Amygdala (tissue), 56 donors: Measurements from ENCODE around the gene CEP164.
A peak's percentile ranks its signal among the peaks of the same experiment; 100 is the strongest.
"Not testable (repeated sequence)": the region's sequence is repeated elsewhere in the genome, so short reads cannot be mapped to it uniquely, and the experiment has no call there.

Source experiments
- DNase-seq, 56 donors: peaks; one replicate each; lab custom pipeline; 2025; lab: John Stamatoyannopoulos, UW

The CEP164 gene

DNA sequence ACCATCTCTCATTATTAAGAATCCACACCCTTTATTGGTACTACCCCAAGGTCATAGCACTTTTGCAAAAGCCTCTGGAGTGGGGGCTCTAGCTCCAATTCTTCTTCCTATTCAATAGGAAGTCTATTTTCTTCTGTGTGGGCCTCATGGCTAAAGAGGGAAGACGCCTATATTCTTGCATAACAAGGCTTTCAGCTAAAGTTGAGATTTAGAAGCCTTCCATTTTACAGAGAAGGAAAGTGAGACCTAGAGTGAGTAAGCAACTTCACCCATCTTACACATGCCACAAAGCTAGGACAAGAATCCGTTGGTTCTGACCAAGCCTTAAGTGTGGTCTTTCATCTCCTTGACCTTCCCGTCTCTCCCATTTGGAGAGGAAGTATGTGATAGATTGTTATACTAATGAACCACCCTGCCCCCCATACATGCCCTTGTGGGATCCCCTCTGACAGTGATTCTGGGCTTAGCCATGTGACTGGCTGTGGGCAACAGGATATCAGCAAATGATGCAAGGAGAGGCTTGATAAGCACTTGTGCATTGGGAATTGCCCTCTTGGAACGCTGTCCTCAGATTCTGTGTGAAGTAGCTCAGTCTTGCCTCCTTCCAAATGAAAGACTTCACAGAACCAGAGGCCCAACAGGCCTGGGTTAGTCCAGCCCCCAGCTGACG is 23.9 kb upstream of the CEP164 start:
- DNase-seq, result no peak

DNA sequence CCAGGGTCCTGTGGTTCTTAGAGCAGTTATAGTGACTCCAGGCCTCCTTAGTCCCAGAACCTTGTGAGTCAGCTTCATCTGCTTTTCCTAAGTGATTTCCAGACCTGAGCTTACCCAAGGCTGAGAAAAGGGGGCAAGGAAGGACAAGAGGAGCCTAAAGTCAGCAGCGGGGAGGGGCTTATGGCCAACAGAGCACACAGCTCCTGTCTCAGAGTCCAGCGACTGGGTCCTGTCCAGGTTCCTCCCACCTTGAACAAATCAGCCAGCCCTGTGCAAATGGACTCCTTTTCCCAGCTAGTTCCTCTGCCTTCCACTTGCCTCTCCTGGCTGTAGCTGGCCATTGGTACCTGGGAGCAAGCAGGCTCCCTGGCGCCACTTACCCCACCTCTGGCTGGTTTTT is 22.5 kb upstream of the CEP164 start:
- DNase-seq, result no peak

- DNase-seq, result no peak
These were observed 18.3 kb upstream of the CEP164 start for GRCh38 chr11:117309310-117309709.

DNA sequence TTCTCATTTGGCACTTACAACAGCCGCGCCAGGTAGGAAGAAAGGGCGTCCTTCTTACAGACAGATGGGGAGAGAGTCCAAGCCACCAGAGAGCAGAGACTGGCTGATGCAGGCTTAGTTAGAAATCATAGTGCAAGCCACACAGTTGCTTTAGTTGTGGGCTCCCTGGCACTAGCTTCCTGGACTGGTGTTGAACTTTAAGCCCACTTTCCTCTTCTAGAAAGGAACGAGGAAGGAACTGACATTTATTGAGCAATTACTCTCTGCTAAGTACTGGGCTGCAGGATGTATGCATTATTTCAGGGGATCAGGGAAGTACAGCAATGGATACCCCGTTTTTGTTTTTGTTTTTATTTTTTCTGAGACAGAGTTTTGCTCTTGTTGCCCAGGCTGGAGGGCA is 14.6 kb upstream of the CEP164 start:
- DNase-seq, result no peak

DNA sequence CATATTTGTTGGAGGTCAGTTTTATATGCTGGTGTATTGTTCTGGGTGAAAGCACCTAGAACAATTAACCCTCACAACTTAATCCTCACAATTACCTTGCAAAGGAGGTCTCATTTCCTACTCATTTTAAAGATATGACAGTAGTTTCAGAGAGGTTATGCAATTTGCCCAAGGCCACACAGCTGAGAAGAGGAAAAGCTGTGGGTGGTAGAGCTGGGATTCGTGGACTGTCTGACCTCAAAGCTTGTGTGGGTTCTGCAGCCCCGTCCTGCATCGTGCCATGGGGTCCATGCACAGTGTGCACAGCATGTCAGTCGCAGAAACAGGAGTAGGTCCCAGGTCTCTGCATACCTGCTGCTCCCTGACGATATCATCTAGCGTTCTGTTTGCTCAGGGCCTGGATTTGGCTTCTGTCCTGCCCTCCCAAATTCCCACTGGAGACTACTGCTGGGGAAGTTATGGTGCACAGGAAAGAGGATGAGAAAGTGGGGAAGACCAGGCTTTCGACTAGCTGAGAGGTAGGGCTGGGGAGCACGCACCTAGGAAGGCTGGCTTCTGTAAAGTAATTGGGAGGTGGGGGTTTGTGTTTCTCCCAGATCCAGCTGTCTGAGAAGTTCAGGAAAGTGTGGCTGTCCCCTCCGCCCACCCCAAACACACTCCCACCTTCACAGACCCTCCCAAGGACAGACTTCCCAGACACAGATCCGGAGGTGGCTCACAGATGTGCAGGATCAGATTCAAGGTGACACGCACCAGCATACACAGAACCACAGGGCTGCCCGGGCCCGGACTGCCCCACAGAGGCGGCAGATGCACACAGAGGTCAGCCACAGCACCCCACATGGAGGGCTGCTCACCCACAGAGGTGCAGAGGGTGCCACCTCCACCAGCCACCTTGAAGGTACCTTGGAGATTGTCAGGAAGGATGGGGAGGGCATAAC is 13.6 kb upstream of the CEP164 start:
- DNase-seq, result no peak

GRCh38 chr11:117314840-117315239 is 12.8 kb upstream of the CEP164 start:
- DNase-seq, result no peak

GRCh38 chr11:117315285-117316196 is 12.1 kb upstream of the CEP164 start:
- DNase-seq, result peak in 1 of 56 donors; percentile 41

DNA sequence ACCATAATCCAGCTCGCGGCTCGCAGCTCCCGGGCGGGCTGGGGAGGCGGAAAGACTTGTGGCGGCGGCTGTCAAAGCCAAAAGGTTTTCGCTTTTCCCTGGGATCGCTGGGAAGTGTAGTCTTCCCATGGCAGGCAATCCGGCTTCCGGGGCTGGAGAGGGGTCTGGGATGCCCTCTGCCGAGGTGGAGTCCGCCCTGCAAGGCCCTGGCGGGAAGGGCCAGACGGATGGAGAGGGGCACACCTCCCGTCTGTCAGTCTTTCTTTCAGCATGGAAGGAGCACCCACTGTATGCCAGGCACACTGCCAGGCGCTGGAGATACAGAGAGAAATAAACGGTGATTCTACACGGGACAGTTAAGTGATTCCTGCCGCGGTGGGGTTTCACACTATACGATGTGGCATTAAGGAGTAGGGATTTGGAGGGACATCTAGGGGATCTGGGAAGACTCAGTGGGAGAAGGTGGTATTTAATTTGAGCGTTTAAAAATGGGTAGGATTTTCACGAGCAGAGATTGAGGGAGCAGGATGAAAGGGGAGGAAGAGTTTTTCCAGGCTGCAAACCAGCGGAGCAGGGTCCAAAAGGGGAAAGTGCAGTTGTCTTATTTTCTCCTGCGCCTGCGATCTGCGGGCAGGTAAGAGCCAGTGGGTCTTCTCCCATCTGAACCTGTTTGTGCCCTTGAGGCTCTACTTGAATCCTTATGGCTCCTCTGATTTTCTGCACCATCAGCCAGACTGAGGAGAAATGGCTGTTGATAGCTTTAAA is 11.3 kb upstream of the CEP164 start, which contains the start of gene BACE1:
TSS of gene BACE1 (minus strand) at position 60 of the 765 bp plus-strand sequence. CDS start 461 bp downstream, outside the sequence.
- DNase-seq, result peak; percentile 16 to 93 (median 82)

DNA sequence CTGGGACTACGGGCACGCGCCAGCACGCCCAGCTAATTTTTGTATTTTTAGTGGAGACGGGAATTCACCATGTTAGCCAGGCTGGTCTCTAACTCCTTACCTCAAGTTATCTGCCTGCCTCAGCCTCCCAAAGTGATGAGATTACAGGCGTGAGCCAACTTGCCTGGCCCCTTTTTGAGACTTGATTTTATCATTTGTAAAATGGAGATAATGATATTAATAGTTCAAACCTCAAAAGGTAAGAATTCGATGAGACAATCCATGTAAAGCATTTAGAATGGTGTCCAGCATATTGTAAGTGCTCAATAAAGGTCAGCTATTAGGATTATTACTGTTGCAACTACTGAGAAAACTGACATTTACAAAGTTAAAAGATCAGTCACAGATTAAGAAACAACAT is 8.9 kb upstream of the CEP164 start:
- no peak for DNase-seq

GRCh38 chr11:117319214-117319840 is 8.3 kb upstream of the CEP164 start:
- DNase-seq, result no peak

DNA sequence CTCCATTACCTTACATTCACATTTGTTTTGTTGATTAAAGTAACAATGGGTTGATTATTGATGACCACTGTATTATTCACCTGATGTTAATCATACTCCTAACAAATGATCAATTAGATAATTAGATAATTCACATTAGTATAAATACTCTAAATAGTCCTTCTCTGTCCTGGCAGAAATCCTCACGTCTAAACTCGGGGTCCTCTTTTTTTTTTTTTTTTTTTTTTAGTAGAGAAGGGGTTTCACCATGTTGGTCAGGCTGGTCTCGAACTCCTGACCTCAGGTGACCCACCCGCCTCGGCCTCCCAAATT is 443 bp upstream of the CEP164 start:
- not testable (repeated sequence) for DNase-seq

DNA sequence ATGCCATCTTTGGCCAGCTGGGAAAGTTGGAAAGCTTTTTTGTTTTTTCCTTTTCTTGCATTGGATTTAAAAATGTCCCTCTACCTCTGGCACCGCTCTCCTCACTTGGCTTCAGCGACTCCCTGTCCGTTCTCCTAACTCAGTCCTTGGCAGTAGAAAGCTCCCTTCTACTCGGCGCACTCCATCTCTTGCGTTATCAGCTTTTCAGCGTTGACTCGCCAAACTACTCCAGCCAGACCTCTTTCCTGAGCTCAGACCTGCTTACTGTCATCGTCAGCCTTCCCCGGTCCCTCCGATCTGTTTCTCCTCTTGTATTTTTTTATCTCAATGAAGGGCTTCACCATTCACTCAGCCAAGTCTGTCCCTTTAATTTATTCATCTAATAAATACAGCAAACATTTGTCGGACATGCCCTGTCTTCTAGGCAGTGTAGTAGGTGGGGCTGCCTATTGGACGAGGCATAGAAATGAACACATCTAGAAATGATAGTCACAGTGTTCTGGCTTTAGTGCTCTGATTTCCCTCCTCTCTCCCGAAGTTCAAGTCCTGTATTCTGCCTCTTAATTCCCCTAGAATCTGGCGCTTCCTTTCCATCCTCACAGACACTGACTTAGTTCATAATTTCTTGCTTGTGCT is 839 bp downstream of the CEP164 start:
- peak in 8 of 56 donors; percentile 5 to 70 (median 56) for DNase-seq

GRCh38 chr11:117332843-117333242 is 5.2 kb downstream of the CEP164 start:
- DNase-seq, result no peak

GRCh38 chr11:117333917-117334316 is 6.3 kb downstream of the CEP164 start:
- DNase-seq, result peak in 2 of 56 donors; percentile 7 to 11

- no peak for DNase-seq
These were observed 7.2 kb downstream of the CEP164 start for GRCh38 chr11:117334896-117335295.

GRCh38 chr11:117335399-117335798 is 7.7 kb downstream of the CEP164 start:
- DNase-seq, result no peak

GRCh38 chr11:117337076-117337475 is 9.4 kb downstream of the CEP164 start:
- no peak for DNase-seq

DNA sequence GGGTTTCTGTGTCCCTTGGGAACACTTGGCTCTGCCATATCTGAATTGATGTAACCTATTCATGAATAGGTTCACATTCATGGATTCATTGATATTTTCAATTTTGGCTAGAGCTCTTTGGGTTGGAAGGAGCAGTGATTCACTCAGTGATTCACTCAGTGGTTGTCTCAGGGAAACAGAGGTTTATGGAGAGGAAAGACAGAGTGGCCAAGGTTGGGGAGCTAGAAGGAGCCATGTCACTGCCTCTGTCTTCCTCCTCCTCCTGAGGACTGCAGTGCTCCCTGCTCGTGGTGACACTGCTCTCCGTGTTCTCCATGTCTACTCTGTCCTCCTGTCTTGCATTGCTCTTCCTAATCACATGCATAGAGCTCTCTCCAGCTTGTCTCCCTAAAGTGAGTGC is 17.4 kb downstream of the CEP164 start:
- no peak for DNase-seq

- no peak for DNase-seq
These were observed 26.9 kb downstream of the CEP164 start for GRCh38 chr11:117354550-117354949.
